ENCODE measurements around the gene ARHGEF38. TPM values are rescaled to one million over a fixed set of nuclear protein-coding genes. Genes with fewer than 3 reads are reported as not detected.

Gene ARHGEF38
- total RNA-seq, 1 donor from 2014 or later = 0.42 TPM

DNA sequence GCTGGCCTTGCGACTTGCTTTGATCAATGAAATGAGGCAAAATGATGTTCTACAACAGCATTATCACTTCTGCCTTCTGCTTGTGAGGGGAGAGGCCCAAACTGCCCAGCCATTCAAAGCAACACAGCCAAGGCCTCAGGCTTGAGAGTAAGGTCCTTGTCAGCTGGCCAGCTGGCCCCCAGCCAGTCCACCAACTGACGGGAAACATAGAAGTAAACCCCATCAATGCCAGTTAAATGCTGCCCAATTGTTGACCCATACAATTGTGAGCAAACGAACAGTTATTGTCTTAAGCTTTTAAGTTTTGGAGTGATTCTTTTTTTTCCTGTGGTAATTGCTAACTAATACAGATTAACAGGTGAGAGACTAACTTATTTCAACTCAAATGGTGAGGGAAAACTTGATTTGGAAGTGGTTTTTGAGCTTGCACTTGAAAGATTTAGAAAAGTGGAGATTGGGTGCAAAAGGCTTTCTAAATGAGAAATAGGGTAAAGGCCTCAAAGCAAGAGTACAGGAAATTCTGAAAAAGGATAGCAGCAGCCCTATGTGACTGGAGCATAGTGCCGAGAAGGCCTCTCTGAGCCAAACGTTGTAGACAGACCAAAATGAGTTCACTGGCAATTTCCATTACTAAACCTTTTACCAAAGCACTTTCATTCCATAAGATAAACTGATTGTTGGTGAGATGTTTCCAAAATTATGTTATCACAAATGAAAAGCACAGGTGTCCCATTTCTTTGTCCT lies 66.9 kb downstream of the ARHGEF38 start:
- H3K4me3 ChIP-seq (ENCODE audit: low read depth, low read length) = no peak overlapping the region
- H3K27me3 ChIP-seq (ENCODE audit: control insufficient read depth, insufficient read depth, low read length) = no peaks in the 10 kb centered on the region
- TF ChIP-seq, protein P1, sequence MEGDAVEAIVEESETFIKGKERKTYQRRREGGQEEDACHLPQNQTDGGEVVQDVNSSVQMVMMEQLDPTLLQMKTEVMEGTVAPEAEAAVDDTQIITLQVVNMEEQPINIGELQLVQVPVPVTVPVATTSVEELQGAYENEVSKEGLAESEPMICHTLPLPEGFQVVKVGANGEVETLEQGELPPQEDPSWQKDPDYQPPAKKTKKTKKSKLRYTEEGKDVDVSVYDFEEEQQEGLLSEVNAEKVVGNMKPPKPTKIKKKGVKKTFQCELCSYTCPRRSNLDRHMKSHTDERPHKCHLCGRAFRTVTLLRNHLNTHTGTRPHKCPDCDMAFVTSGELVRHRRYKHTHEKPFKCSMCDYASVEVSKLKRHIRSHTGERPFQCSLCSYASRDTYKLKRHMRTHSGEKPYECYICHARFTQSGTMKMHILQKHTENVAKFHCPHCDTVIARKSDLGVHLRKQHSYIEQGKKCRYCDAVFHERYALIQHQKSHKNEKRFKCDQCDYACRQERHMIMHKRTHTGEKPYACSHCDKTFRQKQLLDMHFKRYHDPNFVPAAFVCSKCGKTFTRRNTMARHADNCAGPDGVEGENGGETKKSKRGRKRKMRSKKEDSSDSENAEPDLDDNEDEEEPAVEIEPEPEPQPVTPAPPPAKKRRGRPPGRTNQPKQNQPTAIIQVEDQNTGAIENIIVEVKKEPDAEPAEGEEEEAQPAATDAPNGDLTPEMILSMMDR (IDR thresholded peaks at IDR 0.05; ENCODE audit: insufficient read depth, low read length, poor library complexity, severe bottlenecking) = no peak
- DNase-seq (ENCODE audit: low read depth) = peak; percentile 34
- H3K36me3 ChIP-seq (ENCODE audit: control insufficient read depth, insufficient read depth, low read length) = no peaks in the 10 kb centered on the region

DNA sequence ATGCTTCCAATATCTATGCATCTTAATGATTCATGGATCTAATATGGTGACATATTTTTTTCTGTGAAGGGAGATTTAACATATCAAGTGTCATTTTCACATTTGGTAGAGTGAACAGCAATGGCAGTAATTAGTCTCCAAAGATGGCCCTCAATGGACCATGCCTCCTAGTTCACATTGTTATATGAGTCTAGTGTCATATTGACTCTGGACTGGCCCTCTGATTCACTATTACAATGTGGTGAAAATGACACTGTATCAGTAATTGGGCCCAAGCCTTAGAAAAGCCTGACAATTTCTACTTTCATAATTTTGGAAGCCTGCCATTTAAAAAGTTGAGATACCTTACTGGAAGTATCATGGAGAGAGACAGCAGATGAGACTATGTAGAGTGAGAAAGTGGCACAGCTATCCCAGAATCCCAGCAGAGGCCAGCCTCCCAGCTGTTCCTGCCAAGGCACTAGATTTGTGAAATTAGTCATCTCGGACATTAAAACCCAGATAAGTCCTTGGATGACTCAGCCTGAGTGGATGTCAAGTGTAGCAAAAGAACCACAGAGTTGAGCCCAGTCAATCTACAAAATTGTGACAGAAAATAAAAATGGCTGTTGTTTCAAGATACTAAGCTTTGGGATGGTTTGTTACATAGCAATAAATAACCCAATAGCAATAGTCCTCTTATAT lies 68.4 kb downstream of the ARHGEF38 start:
- Histone ChIP-seq H3K27me3 (ENCODE audit: control insufficient read depth, insufficient read depth, low read length) (no peaks in the 10 kb centered on the region), H3K4me3 (ENCODE audit: low read depth, low read length) (no peak overlapping the region), H3K36me3 (ENCODE audit: control insufficient read depth, insufficient read depth, low read length) (no peaks in the 10 kb centered on the region)
- TF ChIP-seq, protein P1 (IDR thresholded peaks at IDR 0.05; ENCODE audit: insufficient read depth, low read length, poor library complexity, severe bottlenecking) = no peak
- DNase-seq (ENCODE audit: low read depth) = peak; percentile 71

DNA sequence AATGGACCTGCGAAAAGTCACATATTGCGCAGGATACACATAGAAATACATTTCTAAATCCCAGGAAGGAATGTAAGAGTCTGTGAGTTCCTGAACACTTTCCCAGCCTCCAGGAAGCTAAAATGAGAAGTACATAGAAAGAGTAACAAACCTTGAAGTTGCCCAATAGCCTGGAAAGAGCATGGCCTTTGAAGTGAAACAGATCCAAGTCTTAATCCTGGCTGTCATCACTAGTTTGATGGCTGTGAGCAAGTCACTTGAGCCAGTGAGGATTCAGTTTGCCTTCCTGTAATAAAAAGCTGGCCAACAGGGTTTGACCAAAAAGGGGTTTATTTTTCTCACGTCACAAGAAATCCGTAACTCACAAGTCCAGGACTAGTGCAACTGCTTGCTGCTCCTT lies 69.8 kb downstream of the ARHGEF38 start:
- TF ChIP-seq, protein P1 (IDR thresholded peaks at IDR 0.05; ENCODE audit: insufficient read depth, low read length, poor library complexity, severe bottlenecking) = no peak
- Histone ChIP-seq H3K27me3 (ENCODE audit: control insufficient read depth, insufficient read depth, low read length) (no peaks in the 10 kb centered on the region), H3K4me3 (ENCODE audit: low read depth, low read length) (no peak overlapping the region), H3K36me3 (ENCODE audit: control insufficient read depth, insufficient read depth, low read length) (no peaks in the 10 kb centered on the region)
- no peak for DNase-seq (ENCODE audit: low read depth)

DNA sequence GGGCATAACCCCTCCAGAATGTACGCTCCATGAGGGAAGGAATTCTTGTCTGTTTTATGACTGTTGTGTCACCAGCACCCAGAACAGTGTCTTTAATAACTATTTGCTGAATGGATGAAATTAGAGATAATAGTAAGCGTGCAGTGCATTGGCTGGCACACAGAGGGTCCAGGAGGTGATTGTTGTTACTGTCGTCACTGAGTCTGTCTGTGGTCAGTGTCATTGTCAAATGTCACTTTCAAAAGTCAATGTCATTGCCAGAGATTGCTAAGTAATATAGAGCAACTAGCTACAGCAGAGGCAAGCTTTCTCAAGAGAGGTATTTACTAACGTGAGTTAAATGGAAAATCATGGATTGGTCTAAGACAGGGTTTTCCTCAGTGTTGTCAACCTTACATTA lies 70.7 kb downstream of the ARHGEF38 start:
- no peaks in the 10 kb centered on the region for H3K27me3 ChIP-seq (ENCODE audit: control insufficient read depth, insufficient read depth, low read length)
- H3K4me3 ChIP-seq (ENCODE audit: low read depth, low read length) = no peak overlapping the region
- no peak for DNase-seq (ENCODE audit: low read depth)
- H3K36me3 ChIP-seq (ENCODE audit: control insufficient read depth, insufficient read depth, low read length) = no peaks in the 10 kb centered on the region
- TF ChIP-seq, protein P1 (IDR thresholded peaks at IDR 0.05; ENCODE audit: insufficient read depth, low read length, poor library complexity, severe bottlenecking) = no peak

DNA sequence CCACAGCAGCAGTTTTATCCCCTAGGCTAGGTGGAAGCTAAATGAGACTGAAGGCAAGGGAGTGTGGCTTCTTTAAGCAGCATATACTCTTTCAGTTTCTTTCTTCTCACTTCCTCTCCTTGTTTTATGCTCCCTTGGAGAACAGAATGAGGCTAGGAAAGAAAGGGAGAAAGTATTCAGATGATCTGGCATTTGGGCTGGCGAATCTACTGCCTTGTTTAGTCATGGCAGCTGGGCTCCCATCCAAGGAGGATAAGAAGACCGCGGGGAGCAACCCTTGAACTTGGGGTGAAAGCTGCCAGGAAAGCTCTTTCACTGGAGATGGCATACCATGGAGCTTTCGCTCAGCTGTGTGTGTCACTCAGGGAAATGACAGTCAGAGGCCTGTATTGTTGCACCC lies 72.1 kb downstream of the ARHGEF38 start:
- no peak for DNase-seq (ENCODE audit: low read depth)
- TF ChIP-seq, protein P1 (IDR thresholded peaks at IDR 0.05; ENCODE audit: insufficient read depth, low read length, poor library complexity, severe bottlenecking) = no peak
- H3K36me3 ChIP-seq (ENCODE audit: control insufficient read depth, insufficient read depth, low read length) = no peaks in the 10 kb centered on the region
- no peaks in the 10 kb centered on the region for H3K27me3 ChIP-seq (ENCODE audit: control insufficient read depth, insufficient read depth, low read length)
- H3K4me3 ChIP-seq (ENCODE audit: low read depth, low read length) = no peak overlapping the region

Data from kidney epithelial cell (primary cell).